Activated CD4-positive, alpha-beta T cell treated with anti-CD3 and anti-CD28 coated beads, Interleukin-2, amount 50 U/mL, for 24 hours (primary cell): ENCODE data around the gene MDFI.

Source experiments
- DNase-seq, 2 donors: peaks; one replicate each; pipeline ENCODE4 v3.0.0-alpha.2; 2020; ENCODE audit warnings: low read depth in 1 of 2, low spot score in 1 of 2

MDFI gene

GRCh38 chr6:41648921-41649320 lies 10.7 kb downstream of the MDFI start:
- no peak for DNase-seq

GRCh38 chr6:41649596-41649995 lies 11.3 kb downstream of the MDFI start:
- DNase-seq: no peak

- DNase-seq: no peak
Measured at GRCh38 chr6:41650120-41650519, 11.9 kb downstream of the MDFI start.

DNA sequence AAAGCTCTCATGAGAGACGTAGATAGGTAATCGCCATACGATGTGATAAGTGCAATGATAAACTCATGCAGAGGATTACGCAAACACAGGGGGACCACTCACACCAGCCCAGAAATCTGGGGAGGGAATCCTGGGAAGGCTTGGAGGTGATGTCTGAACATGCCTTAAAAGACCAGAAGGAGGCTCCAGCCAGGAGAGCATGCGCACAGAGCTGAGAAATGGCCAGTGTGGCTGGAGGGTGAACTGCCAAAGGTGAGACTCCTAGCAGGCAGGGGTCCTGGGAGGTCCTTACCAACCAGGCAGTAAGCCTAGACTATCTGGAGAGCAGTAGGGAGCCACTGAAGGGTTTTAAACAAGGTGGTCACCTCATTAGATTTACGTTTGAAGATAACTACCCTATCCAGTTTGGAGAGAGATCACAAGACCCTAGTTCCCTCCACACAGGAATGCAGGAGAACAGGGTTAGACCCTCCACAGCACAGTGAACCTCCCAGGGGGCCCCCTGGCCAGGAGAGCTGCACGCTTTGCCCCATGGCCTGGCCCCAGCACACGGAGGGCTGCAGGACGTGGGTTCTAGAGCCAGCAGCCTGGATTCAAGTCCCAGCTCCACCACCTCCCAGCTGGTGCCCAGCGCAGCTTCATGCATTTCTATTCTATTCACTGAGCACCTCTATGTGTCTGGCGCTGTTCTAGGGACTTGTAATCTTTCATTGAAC lies 13.1 kb downstream of the MDFI start:
- no peak for DNase-seq

DNA sequence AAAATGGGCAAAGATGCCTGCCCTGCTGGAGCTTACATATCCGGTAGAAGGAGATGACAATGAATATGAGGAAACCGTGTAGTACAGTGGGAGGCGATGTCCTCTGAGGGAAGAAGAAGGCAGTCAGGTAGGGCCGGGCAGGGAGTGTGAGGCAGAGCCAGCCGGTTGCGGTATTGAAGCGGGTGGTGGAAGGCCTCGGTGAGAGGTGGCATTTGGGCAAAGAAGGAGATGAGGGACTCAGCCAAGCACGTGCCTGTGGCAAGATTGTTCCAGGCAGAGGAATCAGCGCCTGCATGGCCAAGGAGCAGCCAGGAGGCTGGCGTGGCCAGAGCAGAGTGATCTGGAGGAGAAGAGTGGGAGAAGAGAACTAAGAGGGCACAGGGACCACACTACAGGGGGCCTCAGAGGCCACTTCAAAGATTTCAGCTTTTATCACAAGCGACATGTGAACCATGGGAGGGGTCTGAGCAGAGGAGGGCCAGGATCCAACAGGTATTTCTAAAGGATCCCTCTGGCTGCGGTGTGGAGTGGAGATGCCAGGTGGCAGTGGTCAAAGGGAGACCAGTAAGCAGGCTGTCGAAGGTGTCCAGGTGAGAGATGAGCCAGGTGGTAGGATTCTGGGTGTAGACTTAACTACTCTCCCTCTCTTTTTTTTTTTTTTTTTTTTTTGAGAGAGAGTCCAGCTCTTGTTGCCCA lies 13.8 kb downstream of the MDFI start:
- DNase-seq: no peak

DNA sequence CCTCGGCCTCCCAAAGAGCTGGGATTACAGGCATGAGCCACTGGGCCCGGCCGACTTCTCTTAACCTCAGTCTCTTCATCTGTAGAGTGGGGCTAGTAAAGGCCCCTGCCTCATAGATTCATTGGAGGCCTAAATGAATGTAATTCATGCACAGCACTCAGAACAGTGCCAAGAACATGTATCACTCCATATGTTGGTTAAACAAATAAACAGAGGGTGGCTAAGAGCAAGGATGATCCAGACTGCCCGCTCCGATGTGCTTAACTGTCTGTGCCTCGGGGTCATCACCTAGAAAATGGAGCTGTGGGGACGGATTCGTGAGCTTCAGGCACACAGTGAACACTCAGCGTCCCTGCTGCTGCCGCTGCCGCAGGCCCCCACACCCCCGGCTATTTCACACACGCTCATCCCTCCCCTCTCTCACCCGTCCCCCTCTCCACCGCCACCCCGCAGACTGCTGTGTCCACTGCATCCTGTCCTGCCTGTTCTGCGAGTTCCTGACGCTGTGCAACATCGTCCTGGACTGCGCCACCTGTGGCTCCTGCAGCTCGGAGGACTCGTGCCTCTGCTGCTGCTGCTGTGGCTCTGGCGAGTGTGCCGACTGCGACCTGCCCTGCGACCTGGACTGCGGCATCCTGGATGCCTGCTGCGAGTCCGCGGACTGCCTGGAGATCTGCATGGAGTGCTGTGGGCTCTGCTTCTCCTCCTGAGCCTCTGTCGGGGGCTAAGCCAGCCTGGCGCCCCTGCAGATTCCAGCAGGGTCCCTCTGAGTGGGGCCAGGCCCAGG lies 14.8 kb downstream of the MDFI start:
- no peak for DNase-seq

DNA sequence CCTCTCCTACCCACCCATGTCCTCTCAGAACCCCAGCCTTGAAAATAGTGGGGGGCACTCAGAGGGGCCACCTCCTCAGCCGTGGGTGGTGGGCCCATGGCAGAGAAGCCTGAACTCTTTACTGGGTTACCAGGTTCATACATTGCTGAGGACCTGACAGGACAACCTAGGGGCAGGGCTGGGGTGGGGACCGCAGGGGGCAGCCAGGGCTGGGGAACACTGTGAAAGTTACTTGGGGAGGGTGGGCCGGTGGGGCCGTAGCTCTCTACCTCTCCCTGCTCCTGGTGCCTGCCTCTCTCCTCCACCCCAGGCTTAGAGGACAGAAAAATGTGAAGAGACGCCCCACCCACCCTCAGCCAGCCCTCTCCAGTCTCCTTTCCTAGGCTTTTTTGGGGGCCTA lies 15.4 kb downstream of the MDFI start:
- no peak for DNase-seq

DNA sequence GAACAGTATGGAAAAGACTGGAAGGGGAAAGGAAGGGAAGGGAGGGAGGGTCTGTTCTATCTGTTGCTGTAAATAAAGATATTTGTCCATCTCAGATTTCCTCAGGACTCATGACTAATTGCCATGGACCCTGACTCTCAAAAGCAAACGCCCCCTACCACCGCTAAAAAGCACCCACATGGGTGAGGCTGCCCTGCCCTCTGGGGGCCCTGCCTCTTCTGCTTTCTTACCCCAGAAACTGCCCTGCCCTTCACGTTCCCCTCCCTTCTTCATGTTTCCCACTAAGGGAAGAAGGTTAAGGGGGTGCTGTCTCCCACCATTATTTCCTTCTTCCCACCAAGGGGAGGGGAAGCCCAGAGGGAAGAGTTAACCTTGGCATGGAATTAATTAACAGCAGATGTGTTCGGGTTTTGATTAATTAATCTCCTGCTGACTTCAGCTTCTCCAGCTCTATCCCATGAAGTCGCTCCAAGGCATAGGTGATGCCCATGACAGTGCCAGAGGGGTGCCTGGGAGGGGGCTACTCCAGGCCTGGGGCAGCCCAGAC lies 16.0 kb downstream of the MDFI start:
- DNase-seq: no peak

GRCh38 chr6:41654698-41655151 lies 16.5 kb downstream of the MDFI start:
- no peak for DNase-seq

GRCh38 chr6:41655176-41655575 lies 16.9 kb downstream of the MDFI start:
- DNase-seq: no peak

DNA sequence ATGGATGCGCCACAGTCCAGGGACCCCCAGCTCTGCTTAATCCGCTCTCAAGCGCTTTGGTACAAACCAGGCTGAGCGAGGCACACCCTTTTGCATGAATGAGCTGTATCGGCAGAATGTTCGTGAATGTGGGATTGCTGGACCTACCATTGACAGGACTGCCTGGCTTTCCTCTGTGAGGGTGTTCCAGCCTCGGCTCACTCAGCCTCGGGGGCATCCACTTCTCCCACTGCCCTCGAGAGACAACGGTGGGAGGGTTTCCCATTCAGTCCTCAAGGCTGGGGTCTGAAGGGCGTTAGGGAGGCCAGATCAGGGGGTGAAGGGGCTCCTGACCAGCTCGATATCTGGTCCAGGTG lies 17.4 kb downstream of the MDFI start:
- no peak for DNase-seq

- DNase-seq: no peak
Measured at GRCh38 chr6:41656002-41656691, 17.9 kb downstream of the MDFI start.

DNA sequence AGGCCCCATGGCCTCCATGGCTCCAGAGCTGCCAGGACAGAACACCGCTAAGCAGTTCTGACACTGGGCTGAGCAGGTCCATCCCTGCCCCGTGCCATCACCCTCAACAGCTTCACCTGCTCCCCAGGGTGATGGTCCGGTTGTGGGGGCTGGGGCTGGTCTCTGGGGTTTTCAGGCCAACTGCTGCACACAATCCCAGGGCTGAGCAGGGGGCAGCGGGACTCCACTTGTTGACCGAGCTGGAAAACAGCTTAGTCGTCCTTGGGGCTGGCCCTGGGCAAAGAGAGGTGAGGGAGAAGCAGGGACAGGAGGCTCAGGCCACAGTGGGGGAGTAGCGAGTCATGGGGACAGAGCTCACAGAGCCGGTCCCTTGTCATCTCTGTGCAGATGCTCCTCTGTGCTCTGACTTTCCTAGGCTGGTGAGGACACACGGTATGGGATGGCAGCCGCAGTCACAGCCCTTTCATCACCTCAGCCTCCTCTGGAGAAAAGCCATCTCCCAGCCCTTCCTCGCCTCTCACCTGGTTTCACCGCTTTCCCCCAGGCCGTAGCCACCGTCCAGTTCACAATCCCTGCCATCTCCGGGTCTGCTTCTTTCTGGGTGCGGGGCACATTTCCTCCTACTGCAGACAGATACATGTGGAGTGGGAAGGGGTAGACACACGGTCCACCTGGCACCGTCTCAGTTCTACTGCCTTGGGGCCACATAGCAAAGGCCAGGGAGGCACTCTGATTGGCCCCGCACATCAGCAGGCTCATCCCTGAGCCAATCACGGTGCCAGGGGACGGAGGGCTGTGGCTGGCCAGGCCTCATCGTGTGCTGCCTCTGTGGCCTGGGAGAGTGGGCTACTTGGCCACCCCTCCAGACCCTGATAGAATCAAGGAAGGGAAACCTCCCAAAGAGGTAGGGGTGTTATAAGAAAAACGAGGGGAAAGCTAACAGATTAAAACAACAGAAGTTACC lies 19.1 kb downstream of the MDFI start:
- DNase-seq: no peak

GRCh38 chr6:41658636-41659035 lies 20.4 kb downstream of the MDFI start:
- DNase-seq: no peak

DNA sequence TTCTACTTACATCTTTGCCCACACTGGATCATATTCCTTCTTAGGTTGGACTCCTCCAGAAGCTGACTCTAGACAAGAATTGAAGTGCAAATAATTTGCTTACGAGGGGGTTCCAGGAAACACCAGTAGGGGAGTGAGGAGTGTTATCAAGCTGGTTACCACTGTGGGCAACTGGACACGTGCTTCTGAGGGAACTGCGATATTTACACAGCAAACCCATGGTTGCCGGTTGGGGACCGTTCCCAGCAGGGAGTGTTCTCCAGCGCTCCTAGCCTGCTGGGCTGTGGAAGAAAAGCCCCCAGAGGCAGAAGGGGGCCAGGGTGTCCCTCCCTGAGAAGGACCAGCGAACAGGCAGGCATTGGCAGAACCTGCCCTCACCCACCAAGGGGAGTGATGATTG lies 21.7 kb downstream of the MDFI start:
- no peak for DNase-seq

DNA sequence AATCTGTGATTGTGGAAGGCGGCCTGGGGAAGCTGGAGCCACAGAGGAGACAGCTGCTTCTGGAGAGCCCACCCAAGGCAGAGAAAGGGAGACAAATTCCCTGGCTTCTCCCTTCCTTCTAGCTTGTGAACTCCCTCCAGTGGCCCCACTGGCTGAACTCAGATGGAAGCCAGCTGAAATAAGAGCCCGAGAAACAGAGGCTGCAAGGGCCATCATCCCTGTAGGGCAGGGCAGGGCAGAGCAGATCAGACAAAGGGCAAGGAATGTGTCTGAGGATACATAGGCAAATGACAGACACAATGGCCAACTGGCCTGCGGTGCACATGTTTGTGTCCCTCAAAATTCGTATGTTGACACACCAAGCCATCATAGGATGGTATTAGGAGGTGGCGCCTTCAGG lies 25.3 kb downstream of the MDFI start:
- DNase-seq: no peak

GRCh38 chr6:41664271-41664670 lies 26.0 kb downstream of the MDFI start:
- no peak for DNase-seq

DNA sequence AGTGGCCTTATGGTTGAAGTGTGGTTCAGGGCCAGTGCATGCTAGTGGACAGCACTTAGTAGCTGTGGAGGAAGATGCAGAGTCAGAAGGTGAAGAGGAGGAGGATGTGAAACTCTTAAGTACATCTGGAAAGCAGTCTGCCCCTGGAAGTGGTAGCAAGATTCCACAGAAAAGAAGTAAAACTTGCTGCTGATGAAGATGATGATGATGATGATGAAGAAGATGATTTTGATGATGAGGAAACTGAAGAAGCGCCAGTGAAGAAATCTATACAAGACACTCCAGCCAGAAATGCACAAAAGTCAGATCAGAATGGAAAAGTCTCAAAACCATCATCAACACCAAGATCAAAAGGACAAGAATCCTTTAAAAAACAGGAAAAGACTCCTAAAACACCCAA lies 28.9 kb downstream of the MDFI start:
- no peak for DNase-seq

GRCh38 chr6:41668968-41669367 lies 30.7 kb downstream of the MDFI start:
- no peak for DNase-seq

DNA sequence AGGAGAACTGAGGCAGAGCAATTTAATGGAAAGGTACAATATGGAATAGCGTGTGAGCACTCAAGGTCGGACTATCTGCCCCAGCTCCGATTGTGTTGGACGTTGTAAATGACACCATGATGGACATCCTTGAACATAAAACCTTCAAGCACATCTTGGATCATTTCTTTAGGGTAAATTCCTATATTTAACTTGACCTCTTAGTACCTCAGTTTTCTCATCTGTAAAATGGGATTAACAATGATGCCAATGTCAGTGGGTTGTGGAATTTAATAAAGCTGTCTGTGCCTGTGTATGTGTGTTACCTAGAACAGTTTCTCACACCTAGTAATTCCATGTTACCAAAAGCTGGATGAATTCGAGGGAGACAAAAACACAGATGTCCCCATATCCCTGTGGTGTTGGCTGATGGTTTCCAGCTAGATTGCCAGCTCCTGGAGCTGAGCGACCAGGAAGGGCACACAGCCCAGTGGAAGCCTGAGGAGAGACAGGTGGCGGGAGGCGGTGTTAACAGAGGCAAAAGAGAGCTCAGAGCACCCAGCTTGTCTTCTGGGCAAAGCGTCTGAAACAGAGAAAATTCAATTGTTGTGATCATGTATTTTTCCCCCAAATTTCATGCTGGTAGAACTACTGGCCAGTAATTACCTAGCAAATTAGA lies 32.6 kb downstream of the MDFI start:
- DNase-seq: no peak
